Measurements from ENCODE around the gene MTHFD2L.
"Not testable (repeated sequence)": the region's sequence is repeated elsewhere in the genome, so short reads cannot be mapped to it uniquely, and the experiment has no call there.

The MTHFD2L gene

DNA sequence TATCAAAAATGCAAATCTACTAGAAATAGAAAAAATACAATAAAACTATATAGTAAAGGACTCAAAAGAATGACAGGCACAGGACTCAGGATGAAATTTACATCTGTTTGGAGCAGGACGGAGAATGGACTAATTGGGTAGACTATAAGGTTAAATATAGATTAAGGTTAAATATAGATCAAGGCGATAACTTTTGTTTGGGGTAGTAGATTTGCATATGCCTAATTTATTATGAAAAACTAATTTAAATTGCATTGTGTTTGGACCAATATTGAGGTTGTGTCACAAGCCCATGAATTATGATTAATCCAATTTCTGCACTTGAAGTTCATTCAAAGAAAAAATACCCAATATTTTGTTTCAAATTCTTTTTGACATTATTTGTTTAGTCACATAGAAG, 31.0 kb downstream of the MTHFD2L start:
- DNase-seq (ENCODE audit: low read depth in 3 of 3, low spot score in 1 of 3), result no peak

DNA sequence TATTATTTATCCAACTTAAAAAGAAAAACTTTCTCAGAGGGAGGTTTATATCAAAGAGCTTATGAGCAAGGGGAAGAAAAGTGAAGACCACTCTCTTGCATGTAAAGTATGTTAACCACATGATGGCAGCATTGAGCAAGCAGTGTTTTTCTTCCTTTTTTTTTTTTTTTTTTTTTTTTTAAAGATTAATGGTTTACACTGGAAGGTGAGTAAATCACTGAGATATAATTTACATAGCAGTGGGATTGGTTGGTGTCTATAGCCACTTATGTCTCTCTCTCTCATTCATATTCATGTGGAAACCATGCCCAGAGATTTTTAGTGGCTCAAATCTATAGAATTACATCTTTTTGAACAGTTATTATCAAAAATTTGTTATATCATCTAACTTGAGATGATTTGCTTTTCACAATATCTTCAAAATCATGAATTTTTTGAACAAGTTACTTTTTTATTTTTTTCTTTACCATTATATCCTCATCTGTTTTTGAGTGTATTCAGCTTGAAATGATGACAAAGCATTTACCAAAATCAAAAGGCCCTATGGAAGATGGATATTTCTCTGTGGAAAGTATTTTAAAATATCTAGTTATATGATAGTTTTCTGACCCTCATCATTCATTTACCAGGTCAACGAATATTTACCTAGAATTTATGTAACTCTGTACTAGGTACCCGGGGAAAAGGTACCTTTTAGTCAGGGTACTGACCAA, 31.6 kb downstream of the MTHFD2L start:
- no peak for DNase-seq (ENCODE audit: low read depth in 3 of 3, low spot score in 1 of 3)

DNA sequence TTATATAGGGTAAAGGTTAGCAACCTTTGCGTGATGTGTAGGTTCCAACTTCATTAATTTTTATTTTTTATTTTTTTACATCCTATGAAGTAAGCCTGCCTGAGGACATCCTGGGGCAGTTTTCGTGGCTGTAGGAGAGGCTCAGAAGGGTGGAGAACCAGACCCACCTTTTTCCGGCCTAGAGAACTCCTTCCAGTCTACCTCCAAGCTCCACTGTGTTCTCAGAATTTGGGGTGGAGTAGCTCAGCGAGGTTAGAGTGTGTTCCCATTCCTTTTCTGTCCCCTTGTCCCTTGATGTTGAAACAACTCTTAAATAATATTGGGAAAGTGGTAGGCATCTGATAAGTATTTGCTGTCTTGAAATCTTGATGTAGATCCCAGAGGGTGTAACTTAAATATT, 32.4 kb downstream of the MTHFD2L start:
- DNase-seq (ENCODE audit: low read depth in 3 of 3, low spot score in 1 of 3), result no peak

DNA sequence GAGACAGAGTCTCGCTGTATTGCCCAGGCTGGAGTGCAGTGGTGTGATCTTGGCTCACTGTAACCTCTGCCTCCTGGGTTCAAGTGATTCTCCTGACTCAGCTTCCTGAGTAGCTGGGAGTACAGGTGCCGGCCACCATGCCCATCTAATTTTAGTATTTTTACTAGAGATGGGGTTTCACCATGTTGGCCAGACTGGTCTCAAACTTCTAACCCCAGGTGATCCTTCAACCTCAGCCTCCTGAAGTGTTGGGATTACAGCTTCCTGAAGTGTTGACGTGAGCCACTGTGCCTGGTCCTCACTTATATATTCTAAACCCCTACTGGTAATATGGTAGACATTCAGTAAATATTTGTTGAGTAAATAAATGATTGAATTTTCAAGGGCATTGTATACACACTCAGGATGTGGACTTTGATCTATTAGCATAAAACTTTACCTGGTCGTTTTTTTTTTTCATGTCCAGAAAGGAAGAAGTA, 33.0 kb downstream of the MTHFD2L start:
- DNase-seq (ENCODE audit: low read depth in 3 of 3, low spot score in 1 of 3), result no peak

DNA sequence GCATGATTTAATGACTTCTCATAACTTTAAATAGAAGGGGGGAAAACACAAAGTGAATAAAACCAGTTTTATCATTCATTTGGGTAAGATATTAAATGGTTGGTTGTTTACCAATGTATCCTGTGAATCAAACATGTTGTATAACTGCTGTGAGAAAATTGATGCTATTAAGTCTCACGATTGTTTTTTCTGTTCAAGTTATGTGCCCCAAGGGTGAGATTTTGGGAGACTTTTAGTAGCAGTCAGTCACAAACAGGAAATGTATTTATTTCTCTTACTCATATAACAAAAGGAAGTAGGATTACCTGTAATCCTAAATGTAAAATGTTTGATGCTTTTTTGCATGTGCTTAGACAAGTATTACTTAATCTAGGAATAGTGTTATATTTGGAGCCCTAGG, 39.2 kb downstream of the MTHFD2L start:
- DNase-seq (ENCODE audit: low read depth in 3 of 3, low spot score in 1 of 3), result no peak

DNA sequence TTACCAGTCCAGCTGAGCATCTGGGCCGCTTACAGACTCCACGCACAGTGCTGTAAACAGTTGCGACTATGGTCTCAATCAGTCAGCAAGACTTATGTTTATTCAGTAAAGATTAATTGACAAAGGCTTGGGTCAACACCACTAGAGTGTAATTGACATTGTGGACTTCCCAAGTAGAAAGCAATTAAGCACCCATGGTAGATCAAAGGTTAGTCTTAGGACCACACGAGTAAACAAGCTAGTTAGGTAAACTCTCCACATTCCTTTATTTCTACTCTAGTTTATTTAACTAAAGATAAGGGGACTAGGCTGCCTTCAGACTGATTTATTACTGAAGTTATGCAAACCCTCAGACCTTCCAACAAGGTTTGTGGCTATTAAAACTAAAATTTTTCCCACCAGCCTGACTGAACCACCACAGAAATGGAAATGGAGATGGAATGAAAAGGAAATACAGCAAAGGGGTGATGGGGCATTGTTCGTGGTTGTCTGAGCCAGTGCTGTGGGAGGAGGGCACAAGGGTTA, 44.2 kb downstream of the MTHFD2L start:
- DNase-seq (ENCODE audit: low read depth in 3 of 3, low spot score in 1 of 3), result no peak

DNA sequence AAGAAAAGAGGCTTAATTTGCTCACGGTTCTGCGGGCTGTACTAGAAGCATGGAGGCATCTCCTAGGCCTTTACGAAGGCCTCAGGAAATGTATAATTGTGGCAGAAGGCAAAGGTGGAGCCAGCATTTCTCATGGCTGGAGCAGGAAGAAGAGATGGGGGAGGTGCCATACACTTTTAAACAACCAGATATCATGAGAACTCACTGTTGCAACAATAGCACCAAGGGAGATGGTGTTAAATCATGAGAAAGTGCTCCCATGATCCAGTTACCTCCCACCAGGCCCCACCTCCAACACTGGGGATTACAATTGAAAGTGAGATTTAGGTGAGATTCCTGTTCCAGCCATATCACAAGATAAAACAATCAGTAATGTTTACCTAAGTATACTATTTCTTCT, 45.5 kb downstream of the MTHFD2L start:
- DNase-seq (ENCODE audit: low read depth in 3 of 3, low spot score in 1 of 3), result no peak

DNA sequence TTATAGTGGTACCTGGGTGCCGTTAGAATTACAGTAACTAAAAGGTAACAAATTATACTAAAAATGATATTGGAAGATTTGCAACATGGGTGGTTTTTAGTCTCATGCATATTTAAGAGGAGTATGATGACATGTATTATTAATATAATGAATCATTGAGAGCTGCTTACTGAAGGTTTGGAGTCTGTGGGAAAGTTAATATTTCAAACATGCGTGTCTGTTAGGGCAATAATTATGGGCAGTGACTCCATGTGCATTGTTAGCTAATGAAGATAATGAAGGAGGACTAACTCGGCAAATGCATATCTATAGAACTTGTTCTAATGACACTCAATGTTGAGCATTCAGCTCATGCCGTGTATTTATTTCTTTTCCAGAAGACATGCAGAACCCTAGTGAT, 47.1 kb downstream of the MTHFD2L start:
- no peak for DNase-seq (ENCODE audit: low read depth in 3 of 3, low spot score in 1 of 3)

DNA sequence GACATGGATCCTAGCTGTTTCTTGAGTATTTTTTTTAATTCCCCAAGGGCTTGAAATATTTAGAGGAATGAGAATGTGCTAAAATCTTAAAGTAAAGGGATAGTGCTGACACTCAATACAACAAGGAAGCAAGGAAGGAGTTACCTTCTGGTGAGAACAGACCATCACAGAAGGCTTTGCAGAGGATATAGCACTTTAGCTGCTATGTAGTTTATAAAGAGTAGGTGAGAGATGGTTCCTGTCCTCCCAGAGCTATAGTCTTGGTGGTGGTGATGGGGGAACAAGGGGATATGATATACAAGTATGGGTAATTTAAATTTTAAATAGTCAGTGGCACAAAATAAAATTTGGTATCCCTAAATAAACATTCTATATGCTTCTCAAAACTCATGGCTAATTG, 47.6 kb downstream of the MTHFD2L start:
- DNase-seq (ENCODE audit: low read depth in 3 of 3, low spot score in 1 of 3), result no peak

DNA sequence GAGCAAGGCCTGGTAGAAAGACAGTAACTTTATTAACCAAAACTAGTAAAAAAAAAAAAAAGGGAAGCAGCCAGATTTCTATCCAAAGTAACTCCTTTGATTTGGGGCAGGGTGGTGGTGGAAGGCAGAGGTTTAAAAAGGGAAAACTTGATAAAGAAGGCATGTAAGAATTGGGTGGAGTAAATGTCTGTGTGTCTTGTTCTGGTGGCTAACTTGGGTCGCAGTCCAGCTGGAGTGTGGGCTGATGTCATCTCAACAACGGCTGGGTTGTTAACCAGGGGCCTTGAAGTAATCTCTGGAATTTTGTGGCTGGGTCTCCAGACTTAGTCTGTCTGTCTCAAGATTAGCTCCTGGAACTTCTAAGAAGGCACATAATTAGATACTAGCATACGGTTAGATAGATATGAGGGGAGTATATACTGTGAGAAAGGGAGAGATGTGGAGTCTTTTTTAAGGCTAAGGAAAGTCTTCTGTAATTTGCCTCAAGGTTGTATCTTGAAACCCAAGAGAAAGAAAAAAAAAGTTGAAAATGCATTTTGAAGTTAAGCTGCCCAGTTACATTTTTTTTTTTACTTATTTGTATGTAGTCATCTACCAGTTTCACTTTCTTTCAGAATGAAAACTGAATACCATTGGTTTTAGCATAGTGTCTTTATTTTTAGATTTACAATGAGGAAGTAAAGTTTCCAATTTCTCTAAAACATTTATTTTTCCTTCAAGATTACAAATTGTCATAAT, 48.3 kb downstream of the MTHFD2L start:
- DNase-seq (ENCODE audit: low read depth in 3 of 3, low spot score in 1 of 3), result no peak

DNA sequence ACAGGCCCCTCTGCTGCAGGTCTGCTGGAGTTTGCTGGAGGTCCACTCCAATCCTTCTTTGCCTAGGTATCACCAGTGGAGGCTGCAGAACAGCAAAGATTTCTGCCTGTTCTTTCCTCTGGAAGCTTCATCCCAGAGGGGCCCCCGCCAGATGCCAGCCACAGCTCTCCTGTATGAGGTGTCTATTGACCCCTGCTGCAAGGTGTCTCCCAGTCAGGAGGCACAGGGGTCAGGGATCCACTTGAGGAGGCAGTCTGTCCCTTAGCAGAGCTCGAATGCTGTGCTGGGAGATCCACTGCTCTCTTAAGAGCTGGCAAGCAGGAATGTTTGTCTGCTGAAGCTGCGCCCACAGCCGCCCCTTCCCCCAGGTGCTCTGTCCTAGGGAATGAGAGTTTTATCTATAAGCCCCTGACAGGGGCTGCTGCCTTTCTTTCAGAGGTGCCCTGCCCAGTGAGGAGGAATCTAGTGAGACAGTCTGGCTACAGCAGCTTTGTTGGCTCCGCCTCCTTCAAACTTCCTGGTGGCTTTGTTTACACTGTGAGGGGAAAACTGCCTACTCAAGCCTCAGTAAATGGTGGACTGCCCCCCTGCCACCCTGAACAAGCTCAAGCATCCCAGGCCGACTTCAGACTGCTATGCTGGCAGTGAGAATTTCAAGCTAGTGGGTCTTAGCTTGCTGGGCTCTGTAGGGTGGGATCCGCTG, 56.7 kb downstream of the MTHFD2L start:
- DNase-seq (ENCODE audit: low read depth in 3 of 3, low spot score in 1 of 3), result not testable (repeated sequence)

DNA sequence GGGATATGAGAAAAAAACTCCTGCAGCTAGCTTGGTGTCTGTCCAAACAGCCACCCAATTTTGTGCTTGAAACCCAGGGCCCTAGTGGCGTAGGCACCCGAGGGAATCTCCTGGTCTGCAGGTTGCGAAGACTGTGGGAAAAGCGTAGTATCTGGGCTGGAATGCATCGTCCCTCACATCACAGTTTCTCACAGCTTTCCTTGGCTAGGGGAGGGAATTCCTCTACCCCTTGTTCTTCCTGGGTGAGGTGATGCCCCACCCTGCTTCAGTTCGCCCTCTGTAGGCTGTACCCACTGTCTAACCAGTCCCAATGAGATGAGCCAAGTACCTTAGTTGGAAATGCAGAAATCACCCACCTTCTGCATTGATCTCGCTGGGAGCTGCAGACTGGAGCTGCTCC, 57.3 kb downstream of the MTHFD2L start:
- DNase-seq (ENCODE audit: low read depth in 3 of 3, low spot score in 1 of 3), result not testable (repeated sequence)

DNA sequence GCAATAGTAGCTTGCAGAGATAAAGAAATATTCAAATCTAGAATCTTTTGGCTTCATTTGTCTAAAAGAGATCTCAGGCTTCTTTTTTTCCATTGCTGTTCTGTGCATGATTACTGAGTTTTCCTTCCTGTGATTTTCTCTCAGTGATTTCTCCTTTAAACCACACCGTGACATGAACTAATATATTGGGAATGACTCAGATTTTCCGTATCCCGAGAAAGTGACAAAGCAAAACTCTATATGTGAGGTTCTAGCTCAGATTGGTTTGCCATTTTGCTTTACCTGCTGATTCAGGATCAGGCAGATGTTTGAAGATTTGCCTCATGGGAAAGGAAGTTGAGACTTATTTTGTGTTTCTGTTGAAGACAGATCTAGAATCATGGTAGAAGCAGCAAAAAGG, 59.4 kb downstream of the MTHFD2L start:
- no peak for DNase-seq (ENCODE audit: low read depth in 3 of 3, low spot score in 1 of 3)

DNA sequence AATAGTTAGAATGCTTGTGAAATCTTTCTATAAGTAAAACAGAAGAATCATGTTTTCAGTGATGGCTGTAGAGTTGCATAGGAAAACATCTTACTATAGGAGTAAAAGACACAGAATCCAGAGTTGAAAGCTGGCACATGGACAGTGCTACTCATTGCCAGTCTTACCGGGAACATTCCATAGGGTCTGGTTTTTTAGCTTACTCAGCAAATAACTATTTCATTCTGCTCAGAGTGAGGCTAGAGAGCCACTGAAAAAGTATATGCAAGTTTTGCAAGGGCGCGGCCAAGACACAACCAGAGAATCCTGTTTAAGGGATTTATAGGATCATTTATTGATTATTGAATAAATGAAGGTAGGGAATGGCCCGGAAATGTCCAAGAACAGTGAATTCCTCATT, 60.3 kb downstream of the MTHFD2L start:
- DNase-seq (ENCODE audit: low read depth in 3 of 3, low spot score in 1 of 3), result no peak

DNA sequence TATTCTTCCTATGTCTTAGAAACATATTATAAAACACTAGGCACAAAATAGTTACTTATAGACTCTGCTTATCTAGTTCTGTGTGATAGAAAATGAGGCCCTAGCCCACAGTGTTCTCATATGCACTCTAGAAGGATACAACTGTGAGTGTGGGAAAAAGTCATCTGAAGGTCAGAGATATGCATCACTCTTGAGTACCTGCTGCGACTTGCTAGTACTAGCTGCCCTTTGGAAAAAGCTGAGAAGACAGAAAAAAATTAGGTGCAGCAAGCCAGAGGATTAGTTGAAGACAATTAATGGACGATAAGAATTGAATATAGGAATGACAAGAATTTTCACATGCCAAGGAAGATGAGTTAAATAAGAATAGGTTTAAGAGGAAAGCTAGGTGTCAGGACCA, 61.3 kb downstream of the MTHFD2L start:
- DNase-seq (ENCODE audit: low read depth in 3 of 3, low spot score in 1 of 3), result no peak

DNA sequence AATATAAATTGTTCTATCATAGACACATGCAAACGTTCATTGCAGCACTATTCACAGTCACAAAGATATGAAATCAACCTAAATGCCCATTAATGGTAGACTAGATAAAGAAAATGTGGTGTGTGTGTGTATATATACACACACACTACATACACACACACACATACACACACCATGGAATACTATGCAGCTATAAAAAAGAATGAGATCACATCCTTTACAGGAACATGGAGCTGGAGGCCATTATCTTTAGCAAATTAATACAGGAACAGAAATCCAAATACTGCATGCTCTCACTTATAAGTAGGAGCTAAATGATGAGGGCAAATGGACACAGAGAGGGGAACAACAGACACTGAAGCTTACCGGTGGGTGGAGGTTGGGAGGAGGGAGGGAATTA, 65.2 kb downstream of the MTHFD2L start:
- no peak for DNase-seq (ENCODE audit: low read depth in 3 of 3, low spot score in 1 of 3)

DNA sequence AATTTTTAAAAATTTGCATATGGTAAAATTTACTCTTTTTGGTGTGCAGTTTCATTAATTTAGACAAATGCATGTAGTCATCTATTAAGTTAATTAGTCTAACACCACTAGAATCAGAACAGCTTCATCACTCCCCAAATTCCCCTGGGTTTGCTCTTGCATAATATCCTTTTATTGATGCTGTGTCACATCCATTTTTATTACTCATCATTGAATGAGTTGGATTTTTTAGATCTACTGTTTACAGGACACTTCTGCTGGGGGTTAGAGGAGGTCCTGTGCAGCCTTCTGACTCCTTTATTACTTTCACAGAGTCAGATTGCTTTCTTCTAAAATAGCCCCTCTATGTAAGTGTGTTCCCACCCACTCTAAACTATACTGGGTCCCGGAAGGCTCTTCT, 65.9 kb downstream of the MTHFD2L start:
- no peak for DNase-seq (ENCODE audit: low read depth in 3 of 3, low spot score in 1 of 3)

DNA sequence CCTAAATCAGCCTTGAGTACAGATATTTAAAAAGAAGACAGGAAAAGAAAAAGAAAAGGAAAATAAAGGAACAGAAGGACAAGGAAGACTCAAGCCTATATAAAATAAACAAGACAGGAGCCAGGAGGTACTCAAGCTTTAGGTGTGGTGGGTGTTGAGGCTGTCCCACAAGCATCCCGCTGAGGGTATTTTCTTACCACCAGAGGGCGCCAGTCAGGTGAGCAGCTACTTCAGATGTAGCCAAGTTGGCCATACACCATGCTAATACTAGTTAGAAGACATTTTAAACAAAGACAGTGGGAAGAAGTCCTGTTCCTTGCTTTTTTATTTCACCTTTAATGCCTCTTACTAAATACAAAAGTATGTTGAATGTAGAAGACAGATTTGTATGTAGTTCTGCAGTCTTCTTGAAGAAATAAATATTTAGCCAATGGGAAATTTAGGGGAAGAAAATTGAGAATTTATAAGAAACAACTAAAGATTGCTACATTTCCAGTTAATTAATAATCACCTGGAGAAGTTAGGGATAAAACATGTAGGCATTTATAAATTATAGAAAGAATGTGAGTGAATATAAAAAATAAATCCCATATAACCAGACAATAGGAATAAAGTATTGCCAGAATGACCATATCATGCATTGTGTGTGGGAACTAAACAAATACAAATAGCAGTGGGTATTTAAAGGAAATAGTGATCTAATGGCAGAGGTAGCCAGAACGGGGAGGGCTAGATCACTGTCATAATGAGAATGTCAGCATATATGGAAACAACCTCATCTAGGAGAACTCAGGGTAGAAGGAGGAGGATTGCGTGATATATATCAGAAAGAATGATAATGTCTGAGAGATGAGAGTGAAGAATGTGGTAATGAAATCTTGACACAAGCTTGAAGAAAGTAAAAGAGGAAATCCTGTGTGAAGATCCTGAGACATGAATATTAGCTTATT, 71.0 kb downstream of the MTHFD2L start:
- DNase-seq (ENCODE audit: low read depth in 3 of 3, low spot score in 1 of 3), result peak; percentile 36 to 57 (median 43)

DNA sequence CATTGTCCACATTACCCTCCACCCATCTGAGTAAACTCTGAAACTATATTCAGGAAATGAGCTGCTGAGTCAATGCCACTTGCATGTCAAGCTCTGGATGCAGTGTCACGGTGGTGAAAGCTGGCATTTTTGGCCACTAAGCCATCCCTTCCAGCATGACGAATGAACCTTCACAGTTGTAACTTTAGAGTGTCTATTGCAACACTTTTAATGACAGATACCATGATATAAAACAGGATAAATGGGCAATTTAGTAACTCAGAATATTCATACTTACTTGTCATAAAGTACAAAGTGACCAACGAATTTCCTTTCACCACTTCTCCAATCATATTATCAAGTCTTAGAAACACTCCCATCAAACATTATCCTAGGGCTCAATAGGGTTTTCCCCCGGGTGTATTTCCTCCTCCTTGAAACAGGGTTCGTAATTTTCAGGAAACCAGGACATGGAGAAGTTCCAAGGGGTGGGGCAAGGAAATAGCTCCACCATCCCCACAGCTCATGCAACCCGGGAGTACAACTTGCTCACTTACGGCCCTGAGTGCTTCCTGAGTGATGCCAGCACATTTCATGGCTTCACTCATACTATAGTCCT, 73.1 kb downstream of the MTHFD2L start:
- DNase-seq (ENCODE audit: low read depth in 3 of 3, low spot score in 1 of 3), result no peak

DNA sequence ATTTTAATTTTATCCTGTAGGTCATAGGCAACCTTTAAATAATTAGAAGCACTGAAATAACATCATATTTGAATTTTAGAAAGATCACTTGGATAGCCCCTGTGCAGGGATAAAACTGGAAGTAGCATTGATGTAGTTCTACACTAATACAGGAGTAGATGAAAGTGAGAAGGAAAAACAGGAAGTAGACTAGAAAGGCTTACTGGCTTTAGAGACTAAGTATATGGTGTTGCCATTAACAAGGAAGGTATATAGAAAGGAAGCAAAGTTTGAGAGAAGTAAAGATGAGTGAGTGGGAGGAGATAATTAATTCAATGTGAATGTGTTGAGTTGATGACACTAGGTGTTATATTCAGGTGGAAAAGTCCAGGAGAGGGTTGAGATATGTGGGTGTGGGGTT, 77.2 kb downstream of the MTHFD2L start:
- DNase-seq (ENCODE audit: low read depth in 3 of 3, low spot score in 1 of 3), result no peak

Data from stimulated activated CD4-positive, alpha-beta T cell treated with anti-CD3 and anti-CD28 coated beads, TNF-alpha, amount 100 ng/mL, for 1 hour (primary cell).